ENCODE data around the gene MAML2. TPM values are rescaled to one million over a fixed set of nuclear protein-coding genes. Genes with fewer than 3 reads are reported as not detected.
A peak's percentile ranks its signal among the peaks of the same experiment; 100 is the strongest.

Gene MAML2
- total RNA-seq, 1 experiment from 2014 or later: 2.7 TPM

GRCh38 chr11:96013461-96014213 lies 329.4 kb downstream of the MAML2 start:
- Mint-ChIP-seq H3K9me3 (no peaks in the 10 kb centered on the region), H3K4me3 (no peak overlapping the region), H3K27ac (no peak overlapping the region), H3K4me1 (peaks cover 30 to 36% of the 10 kb centered on the region in 2 experiments), H3K36me3 (ENCODE audit: insufficient read depth in 1 of 3, low read depth in 3 of 3) (no peaks in the 10 kb centered on the region), H3K27me3 (ENCODE audit: low read depth) (peaks cover 2% of the 10 kb centered on the region; the same call in 1 of the 2 replicates)
- H3K14ac ChIP-seq (ENCODE audit: insufficient read depth, low read length): no peak overlapping the region
- H4K20me1 ChIP-seq (ENCODE audit: control insufficient read depth, insufficient read depth, insufficient read length): no peaks in the 10 kb centered on the region
- H4K91ac ChIP-seq (ENCODE audit: insufficient read length, low read depth, low read length): no peak overlapping the region
- H4K5ac ChIP-seq (ENCODE audit: insufficient read length, low read depth, low read length): no peak overlapping the region
- H2BK20ac ChIP-seq (ENCODE audit: low read depth, low read length, poor library complexity, severe bottlenecking): no peak overlapping the region
- H2BK15ac ChIP-seq (ENCODE audit: low read depth, low read length): no peak overlapping the region
- peaks cover 17% of the 10 kb centered on the region; the same call in 1 of the 2 replicates for H3K4me1 ChIP-seq (ENCODE audit: insufficient read depth, low read length)
- peak; percentile 39 for DNase-seq
- H4K8ac ChIP-seq (replicated peaks; ENCODE audit: insufficient read length, low read depth, low read length): no peak overlapping the region
- H3K18ac ChIP-seq (ENCODE audit: insufficient read length, low read depth, low read length): no peak overlapping the region
- TF ChIP-seq CTCF (conservative IDR thresholded peaks at IDR 0.05): no peak
- H3K79me2 ChIP-seq (ENCODE audit: insufficient read depth, low read length): no peaks in the 10 kb centered on the region
- H3K23ac ChIP-seq (ENCODE audit: insufficient read length, low read depth, low read length): no peak overlapping the region
- no peaks in the 10 kb centered on the region for H3K27me3 ChIP-seq (ENCODE audit: insufficient read depth, low read length)
- H3K79me1 ChIP-seq (ENCODE audit: insufficient read depth, low read depth, low read length, poor library complexity, severe bottlenecking): no peaks in the 10 kb centered on the region
- H2BK12ac ChIP-seq (ENCODE audit: insufficient read length, low read depth, low read length): no peak overlapping the region
- no peak overlapping the region for H2BK5ac ChIP-seq (ENCODE audit: insufficient read length, low read length)
- H3K56ac ChIP-seq (ENCODE audit: insufficient read length, low read depth, low read length): no peak overlapping the region
- H3K9ac ChIP-seq (ENCODE audit: extremely low read depth, insufficient read length, low read length): no peak overlapping the region
- no peak overlapping the region for H3K27ac ChIP-seq (ENCODE audit: insufficient read length, low read depth, low read length)
- H3K9me3 ChIP-seq (ENCODE audit: control insufficient read depth, low read depth, low read length): no peaks in the 10 kb centered on the region
- WGBS (ENCODE audit: extremely low coverage, insufficient read length, low lambda C conversion rate): no CpG with 5 or more reads among the region's 17 CpGs
- H3T11ph ChIP-seq (ENCODE audit: low read length): no peak overlapping the region
- H2AK5ac ChIP-seq (ENCODE audit: insufficient read length, low read length): no peak overlapping the region
- no peaks in the 10 kb centered on the region for H3K23me2 ChIP-seq (ENCODE audit: insufficient read length, low read depth, low read length, poor library complexity, severe bottlenecking)
- H3K4ac ChIP-seq (ENCODE audit: low read depth, low read length): no peak overlapping the region
- H2BK120ac ChIP-seq (ENCODE audit: low read depth, low read length, poor library complexity, severe bottlenecking): no peak overlapping the region
- no peak overlapping the region for H3K4me2 ChIP-seq (ENCODE audit: insufficient read depth, insufficient read length, low read length)
- H2AFZ ChIP-seq (ENCODE audit: low read length): no peak overlapping the region
